Inflammatory macrophage treated with lipopolysaccharide for 1 hour (primary cell): Measurements from ENCODE around the gene ARL16.
"Not testable (repeated sequence)": the region's sequence is repeated elsewhere in the genome, so short reads cannot be mapped to it uniquely, and the experiment has no call there.

Experiments used
- DNase-seq, 2 donors: peaks; one replicate each; pipeline ENCODE4 v3.0.0-alpha.2; 2020 to 2022

ARL16 gene

DNA sequence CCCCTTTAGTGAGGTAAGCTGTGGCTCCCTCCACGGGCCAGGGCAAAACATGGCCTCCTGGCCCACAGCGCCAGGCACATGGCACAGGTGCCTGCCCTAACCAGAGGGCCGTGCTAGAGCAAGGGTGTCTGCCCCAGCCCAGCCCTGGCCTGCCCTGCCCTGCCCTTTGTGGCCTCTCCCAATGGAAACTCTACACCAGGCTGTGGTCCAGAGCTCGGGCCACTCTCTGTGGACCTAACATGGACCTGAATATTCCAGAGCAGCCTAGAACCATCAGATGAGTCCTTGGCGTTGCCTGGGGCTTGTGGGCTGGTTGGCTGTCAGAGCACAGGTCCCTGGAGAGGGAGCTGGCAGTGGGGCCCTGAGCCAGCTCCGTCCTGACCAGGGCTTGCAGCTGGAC, 11.6 kb upstream of the ARL16 start:
- DNase-seq = no peak

DNA sequence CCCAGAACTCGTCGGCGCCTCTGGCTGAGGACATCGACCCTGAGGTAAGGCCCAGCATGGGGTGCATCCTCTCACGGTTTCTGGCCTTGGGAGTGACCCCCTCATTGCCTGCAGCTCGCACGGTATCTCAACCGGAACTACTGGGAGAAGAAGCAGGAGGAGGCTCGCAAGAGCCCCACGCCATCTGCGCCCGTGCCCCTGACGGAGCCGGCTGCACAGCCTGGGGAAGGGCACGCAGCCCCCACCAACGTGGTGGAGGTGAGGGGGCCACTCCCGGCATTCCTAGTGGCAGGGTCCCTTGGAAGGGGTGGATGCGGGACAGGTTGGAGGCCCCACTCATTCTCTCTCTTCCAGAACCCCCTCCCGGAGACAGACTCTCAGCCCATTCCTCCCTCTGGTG, 11.2 kb upstream of the ARL16 start:
- no peak for DNase-seq

DNA sequence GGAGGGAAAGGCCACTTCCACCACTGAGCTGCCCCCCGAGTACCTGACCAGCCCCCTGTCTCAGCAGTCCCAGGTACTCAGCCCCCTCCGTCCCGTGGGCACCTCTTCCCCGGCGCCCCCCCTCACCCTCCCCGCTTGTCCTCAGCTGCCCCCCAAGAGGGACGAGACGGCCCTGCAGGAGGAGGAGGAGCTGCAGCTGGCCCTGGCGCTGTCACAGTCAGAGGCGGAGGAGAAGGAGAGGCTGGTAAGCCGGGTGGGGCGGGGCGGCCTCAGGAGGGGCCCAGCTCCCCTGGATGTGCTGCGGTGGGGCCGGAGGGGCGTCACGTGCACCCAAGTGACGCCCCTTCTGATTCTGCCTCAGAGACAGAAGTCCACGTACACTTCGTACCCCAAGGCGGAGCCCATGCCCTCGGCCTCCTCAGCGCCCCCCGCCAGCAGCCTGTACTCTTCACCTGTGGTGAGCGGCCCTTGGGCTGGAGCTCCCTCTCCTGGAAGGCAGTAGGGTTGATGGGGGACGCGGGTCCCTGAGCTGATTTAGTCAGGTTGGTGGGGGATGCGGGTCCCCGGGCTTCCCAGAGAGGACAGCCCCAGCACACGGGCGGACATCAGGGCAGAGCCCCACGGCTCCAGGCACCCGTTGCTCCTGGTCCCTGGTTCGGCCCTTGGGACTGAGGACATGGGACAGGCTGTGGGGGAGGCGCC, 10.1 kb upstream of the ARL16 start:
- no peak for DNase-seq

DNA sequence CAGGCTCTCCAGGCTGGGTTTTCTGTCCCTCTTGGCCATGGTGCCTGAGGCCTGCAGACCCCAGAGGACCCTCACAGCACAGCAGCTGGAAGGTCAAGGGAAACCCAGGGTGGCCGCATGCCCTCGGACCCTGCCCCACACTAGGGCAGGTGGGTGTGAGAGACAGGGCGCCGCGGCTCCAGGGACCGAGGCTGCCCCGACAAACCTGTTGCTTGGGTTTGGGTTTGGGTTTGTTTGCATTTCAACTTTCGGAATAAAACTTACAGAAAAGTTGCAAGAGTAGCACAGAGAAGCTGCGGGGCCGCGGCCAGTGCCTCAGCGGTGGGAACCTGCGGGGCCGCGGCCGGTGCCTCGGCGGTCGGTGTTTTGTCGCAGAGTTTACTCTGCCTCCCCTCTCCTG, 8.0 kb upstream of the ARL16 start:
- DNase-seq = no peak

DNA sequence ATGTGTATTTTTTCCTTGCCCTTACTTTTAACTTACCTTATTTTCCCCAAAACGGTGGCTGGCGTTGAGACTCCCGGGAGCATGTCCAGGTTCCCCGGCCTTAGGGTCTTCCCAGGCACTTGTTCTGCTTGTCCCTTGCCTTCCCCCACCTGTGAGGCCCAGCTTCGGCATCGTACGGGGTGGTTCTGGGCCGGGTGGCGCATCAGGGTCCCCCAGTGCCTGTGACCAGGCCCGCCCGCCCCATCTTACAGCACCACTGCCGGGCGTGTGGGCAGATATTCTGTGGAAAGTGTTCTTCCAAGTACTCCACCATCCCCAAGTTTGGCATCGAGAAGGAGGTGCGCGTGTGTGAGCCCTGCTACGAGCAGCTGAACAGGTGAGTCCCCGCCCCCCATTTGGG, 7.6 kb upstream of the ARL16 start:
- DNase-seq = no peak

DNA sequence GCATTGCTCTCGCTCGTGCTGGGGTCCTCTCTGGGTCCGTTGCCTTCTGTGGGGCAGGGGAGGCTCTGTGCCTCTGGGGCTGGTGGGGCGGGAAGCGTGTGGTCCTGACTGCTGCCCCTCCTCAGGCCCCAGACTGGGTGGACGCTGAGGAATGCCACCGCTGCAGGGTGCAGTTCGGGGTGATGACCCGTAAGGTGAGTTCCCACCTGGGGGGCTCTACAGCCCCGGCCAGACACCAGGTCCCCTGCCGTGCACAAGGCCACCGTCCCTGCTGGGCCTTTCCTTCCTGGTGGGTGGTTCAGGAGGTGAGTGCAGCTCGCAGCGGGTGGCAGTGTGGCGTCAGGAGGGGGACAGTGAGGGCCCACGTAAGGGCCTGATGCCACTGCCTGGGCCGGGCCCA, 7.0 kb upstream of the ARL16 start:
- no peak for DNase-seq

DNA sequence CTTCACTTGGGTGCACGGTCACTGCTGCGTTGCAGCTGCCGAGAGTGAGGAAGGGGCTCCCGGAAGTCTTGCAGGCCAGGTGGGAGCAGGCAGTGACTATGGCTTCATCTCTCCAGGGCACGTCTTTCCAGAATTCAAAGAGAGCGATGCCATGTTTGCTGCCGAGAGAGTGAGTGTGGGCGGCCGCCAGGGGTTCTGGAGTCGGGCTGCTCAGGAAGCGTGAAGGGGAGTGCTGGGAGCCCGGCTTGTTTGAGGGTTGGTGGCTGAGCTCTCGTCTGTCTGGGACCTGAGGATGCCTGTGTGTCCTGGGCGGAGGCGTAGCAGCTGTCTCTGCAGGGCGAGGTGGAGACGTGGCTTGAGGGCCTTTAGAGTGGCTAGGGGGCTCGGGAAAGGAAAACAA, 6.5 kb upstream of the ARL16 start:
- DNase-seq = no peak

DNA sequence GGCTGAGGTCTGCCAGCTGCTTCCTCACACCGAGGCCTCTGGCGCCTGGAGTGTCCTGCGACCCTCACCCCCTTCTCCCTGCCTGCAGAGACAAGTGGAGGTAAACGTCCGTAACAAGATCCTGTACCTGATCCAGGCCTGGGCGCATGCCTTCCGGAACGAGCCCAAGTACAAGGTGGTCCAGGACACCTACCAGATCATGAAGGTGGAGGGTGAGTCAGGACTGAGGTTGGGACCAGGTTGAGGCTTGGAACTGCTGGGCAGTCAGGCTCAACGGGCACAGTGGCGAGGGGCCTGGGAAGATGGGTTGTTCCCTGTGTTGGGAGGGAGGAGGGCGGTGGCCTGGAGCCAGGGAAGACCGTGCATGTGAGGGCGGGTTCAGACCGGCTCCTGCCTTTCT, 5.0 kb upstream of the ARL16 start:
- no peak for DNase-seq

DNA sequence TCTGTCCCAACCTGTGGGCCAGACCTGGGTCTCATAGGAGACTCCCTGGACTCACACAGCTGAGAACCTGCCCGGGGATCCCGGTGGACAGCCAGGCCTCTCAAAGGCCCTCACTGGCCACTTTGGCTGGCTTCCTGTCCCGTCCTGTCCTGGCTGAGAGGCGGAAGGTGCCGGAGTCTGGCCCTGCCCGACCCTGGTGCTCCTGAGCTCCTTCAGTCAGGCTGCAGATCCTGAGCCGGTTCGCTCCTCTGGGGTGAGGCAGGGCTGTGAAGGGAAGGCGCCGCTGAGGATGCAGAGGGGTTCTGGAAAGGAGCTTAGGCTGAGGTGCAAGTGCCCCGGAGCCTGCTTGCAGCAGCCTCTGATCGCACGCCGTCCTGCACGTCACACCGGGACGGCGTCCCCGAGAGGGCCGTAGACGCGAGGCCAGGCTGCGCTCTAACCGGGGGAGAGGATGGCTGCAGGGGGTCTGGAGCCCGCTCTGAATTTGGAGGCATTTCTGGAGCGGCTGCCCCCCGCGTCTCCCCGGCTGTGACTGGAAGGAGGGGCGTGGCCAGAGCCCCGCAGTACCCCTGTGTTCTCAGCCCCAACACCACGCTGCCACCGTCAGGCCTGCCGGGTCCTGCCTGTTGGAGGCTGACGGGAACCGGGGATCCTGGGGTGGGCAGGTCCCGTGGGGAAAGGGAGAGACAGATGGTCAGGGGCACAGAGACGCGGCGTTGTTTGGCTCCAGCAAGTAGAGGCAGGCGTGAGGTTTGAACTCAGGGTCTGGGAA, 4.4 kb upstream of the ARL16 start:
- DNase-seq = no peak

DNA sequence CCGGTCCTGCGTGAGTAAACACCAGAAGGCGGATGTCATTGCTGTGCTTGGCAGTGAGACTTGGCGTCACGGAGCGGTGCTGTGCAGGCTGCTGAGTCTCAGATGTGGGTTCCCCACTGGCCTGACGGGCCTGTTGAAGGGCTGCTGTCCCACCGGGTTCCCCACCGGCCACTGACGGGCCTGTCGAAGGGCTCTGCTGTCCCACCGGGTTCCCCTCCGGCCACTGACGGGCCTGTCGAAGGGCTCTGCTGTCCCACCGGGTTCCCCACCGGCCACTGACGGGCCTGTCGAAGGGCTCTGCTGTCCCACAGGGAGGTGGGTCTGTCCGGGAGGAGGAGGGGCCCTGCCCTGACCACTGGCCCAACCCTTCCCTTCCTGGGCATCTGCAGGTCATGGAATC, 3.0 kb upstream of the ARL16 start:
- no peak for DNase-seq

DNA sequence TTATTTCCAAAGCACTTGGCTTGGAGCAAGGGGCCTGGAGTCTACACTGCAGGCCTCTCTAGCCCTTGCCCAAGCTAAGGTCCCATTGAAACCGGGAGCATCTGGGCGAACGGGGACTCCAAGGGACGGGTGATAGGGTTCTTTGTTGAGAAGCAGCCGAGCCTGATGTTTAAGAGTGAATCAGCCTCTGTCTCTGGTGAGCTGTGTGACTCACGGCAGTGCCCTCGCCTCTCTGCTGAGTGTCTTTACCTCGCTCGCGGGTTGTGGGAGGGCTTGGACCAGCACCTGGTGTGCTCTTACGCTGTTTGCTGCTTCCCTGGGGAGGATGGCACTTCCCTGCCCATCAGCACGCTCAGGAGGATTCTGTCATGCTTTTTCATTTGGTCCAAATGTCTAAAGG, 1.5 kb upstream of the ARL16 start:
- peak in 1 of 2 donors; percentile 3 for DNase-seq

DNA sequence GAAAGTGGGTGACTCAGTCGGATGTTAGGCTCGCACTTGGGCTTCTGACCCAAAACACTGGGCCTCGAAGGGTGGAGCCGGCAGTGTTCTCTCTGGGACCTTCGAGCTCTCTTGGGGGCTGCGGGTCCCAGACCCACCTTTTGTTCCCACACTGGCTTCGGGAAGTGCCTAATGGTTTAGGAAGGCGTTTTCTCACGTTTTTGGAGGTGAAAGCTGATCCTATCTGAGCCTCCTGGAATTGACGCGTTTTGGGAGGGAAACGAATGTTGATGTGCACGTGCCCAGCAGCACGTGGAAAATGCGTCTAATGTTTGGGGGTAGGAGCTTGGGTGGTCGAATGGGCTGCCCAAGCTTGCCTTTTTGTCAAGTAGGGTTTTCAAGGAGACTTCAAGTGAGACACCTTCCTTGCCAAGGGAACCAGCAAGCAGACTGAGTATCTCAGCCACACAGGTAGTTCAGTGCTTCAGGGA, 880 bp upstream of the ARL16 start:
- DNase-seq = peak in 1 of 2 donors; percentile 77

DNA sequence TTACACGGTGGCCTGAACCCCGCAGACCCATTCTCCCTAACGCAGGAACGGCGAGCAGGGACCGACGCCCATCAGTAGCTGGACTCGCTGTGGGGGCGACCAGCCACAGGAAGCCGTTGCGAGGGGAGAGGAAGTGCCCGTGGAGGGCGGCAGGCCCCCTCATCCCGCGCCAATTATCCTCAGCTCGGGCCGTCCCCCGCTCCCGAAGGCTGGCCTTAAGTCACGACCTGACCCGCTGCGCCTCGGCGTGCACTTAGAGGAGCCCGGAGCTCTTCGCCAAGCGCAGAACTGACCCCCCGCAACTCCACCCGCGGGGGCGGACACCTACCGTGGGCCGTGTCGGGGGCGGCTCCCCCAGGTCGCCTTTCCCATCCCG, 401 bp downstream of the ARL16 start:
- DNase-seq = peak; percentile 7 to 18

DNA sequence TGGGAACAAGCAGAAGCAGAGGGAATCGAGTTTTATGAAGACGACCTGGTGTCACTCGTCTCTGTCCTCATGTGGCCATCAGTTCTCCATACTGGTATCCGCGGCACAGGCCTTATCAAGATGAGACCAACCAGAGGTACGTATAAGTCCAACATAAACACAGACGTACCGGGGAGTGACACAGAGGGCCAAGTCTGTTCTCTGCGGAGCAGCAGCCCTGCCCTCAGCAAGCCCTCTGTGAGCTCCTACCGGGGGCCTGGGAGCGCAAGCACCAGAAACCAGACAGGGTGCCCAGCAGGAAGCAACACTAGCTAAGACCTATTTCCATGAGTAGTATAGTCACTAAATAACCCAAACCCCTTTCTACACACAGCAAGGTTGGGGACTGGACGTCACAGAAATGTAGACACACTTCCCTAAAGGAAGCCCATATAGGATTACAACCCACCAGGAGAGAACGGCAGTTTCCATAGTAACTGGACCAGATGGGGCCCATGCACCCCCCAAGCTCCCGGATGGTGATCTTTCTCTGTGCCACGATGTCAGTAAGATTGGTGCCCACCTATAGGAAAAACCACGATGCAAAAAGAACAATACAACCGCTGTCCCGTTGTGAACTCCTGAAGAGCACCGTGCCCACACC, 911 bp downstream of the ARL16 start:
- DNase-seq = peak; percentile 4 to 7

DNA sequence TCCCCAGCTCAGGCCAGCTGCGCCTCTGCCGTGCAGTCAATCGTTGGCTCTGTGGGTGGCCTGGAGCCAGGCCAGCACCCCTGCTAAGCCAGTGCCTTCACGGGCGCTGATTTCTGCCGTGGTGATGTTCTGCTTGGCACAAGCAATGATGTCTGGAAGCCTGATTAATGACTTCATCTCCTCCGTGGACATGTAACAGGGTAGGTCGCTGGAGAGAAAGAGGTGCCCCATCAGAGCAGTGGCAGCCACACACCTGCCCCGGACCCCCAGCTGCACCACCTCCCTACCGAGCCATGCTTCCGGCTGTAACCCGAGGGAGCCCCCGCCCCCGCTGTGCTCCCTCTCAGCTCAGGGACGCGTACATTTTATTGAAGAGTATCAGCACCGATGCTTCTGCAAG, 1.9 kb downstream of the ARL16 start:
- DNase-seq = no peak

DNA sequence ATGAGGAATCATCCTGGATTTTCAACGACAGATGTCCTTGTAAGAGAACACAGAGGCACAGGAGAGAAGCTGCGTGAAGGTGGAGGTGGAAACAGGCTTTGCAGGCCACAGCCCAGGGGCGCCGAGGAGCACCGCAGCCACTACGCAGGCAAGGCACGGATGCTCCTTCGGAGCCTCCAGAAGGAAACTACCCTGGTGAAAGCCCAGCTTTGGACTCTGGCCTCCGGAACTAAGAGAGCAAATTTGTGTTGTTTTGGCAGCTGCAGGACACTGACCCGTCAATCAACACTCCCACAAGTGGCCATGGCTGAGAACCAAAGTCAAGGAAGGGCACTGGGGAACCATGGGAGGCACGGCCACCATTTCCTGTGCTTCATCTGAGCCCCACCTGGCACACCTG, 3.4 kb downstream of the ARL16 start:
- DNase-seq = no peak

DNA sequence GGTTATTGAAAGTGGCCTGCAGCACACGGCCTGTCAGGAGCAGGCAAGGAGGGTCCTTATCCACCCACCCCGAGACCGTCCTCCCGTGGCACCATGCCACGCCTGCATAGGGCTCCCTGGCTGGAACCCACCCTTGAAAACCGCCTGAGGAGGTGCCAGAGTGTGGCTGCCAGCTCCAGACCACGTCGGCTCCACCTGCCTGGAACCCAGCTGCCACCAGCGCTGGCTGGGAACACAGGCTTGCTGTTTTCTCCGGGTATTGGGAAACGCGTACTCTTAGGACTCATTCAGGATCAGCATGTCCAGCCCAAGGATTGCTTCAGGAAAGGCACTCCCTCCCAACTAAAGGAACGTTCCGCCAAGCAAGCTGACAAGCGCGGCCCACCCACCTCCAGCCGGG, 6.7 kb downstream of the ARL16 start:
- DNase-seq = no peak

DNA sequence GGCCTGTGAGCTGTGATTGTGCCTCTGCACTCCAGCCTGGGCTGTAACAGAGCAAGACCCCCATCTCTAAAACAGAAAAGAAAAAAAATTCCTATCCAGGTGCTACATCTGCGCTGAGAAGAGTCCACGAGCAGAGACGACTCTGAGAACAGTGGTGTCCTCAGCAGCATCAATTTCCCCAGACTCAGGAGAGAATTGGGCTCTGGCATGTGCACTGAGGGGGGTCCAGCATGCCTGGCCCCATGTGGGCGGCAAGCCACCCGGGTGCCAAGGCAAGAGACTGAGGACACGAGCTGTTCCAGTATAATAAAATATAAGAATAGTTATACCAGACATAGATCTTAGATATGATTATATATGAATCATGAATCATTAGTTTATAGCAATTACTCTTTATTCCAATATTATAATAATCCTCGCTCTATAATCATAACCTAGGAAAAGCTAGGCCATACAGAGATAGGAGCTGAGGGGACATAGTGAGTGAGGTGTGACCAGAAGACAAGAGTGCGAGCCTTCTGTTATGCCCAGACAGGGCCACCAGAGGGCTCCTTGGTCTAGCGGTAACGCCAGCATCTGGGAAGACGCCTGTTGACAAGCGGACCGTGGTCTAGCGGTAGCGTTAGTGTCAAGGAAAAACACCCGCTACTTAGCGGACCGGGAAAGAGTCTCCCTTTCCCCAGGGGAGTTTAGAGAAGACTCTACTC, 7.9 kb downstream of the ARL16 start:
- DNase-seq = not testable (repeated sequence)

DNA sequence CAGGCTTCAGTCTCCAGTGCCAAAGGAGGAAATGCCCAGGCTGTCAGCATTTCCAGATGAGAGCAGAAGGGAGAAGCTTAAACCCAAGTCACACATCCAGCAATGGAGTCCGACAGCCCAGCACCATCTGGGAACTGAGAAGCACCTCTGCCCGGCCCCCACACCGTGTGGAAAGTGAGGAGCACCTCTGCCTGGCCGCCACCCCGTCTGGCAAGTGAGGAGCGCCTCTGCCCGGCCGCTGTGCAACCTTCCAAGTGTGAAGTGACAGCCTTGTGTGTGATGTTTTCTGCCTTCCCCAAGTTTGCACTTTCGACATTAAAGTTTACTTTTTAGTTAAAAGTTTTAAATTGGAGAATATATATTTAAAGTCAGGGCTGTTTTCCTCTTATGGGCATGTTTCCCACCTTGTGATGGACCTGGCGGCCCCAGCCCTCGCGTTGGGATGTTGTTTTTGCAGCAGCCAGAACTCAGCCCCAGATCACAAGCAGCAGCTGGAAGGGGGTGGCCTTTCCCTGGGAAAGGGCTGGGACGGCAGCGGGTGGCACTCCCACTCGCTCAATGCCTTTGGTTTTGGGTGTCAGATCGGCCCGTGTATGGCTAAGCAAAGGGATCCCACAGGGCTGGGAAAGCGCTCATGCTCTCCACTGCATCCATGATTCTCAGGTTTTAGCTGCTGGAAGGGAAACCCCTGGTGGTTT, 9.9 kb downstream of the ARL16 start:
- no peak for DNase-seq

DNA sequence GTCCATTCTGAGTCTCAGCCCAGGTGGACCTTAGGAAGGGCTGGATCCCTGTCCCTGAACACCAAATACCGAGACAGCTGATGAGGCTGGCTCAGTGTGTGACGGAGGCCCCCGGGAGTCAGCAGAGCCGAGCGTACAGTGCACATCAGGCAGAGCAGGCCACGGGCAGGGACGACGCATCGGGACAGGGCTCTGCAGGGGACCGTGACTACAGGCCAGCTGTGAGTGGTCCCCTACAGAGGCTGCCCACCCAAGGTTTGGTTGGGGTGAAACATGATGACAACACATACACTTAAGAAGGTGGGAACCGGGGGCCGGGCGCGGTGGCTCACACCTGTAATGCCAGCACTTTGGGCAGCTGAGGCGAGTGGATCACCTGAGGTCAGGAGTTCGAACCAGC, 10.6 kb downstream of the ARL16 start:
- DNase-seq = no peak

DNA sequence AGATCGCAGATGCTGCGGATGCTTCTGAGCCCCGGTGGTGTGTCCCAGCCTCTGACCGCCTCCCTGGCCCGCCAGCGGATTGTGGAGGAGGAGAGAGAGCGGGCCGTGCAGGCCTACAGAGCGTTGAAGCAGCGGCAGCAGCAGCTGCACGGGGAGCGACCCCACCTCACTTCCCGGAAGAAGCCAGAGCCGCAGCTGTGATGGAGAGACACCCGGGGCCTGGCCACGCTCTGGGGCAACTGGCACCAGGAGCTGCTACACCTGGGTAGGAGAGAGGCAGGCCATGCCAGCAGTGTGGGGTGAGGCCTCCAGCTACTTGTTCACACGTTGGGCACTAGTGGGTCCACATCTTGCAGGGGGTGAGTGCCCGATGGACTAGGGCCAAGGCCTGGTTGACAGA, 11.1 kb downstream of the ARL16 start:
- no peak for DNase-seq

DNA sequence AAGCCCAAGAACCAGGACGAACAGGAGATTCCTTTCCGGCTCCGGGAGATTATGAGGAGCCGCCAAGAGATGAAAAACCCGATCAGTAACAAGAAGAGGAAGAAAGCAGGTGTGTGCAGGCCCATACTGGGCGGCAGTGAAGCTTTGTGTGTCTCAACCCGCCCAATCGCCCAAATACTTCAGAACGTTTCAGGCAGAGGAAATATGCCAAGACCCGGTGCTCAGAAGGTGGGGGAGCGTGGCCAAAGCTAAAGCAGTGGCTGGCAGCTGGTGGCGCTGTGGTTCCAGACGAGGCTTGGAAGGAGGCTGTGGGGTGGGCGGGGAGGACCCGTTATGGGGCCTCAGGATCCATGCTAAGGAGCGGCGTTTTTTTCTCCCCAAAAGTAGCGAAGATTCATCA, 15.8 kb downstream of the ARL16 start:
- DNase-seq = no peak
